HL-60 (cell line): ENCODE data around the gene MSI2.

Source experiments
- DNase-seq, 2 experiments: peaks; one replicate each; pipeline ENCODE4 v3.0.0-alpha.2; 2010 to 2020; ENCODE audit warnings: low read depth in 1 of 2, low spot score in 1 of 2
- H3K27ac ChIP-seq: fragments of 250-450 bp; sonication (Bioruptor Pico); replicated peaks from 2 replicates; pipeline ENCODE4 v1.5.1; 2020; ENCODE audit warnings: mild to moderate bottlenecking, moderate library complexity
- H3K27me3 ChIP-seq: fragments of 250-450 bp; sonication (Bioruptor Pico); 2 replicates; pipeline ENCODE4 v1.5.1; 2021; ENCODE audit warnings: mild to moderate bottlenecking, moderate library complexity; ENCODE audit not compliant: insufficient read depth, poor library complexity, severe bottlenecking
- H3K4me3 ChIP-seq: replicated peaks from 2 replicates; pipeline ENCODE4 v1.5.1; 2011; ENCODE audit warnings: mild to moderate bottlenecking, control low read depth, low read length; ENCODE audit not compliant: insufficient read depth
- CTCF ChIP-seq: IDR thresholded peaks from one replicate; pipeline ENCODE4 v1.5.1; 2011; ENCODE audit warnings: low read length, control low read depth, inconsistent platforms; ENCODE audit not compliant: insufficient read depth
- GABPA ChIP-seq: IDR thresholded peaks from 2 replicates; pipeline ENCODE4 v1.6.1; 2012; ENCODE audit warnings: low read depth
- POLR2AphosphoS5 ChIP-seq: IDR thresholded peaks from 2 replicates; pipeline ENCODE4 v1.6.1; 2012; ENCODE audit warnings: low read depth
- REST ChIP-seq: IDR thresholded peaks from 2 replicates; pipeline ENCODE4 v1.6.1; 2012; ENCODE audit warnings: low read depth; ENCODE audit not compliant: insufficient replicate concordance
- SPI1 ChIP-seq: IDR thresholded peaks from 2 replicates; pipeline ENCODE4 v1.6.1; 2012; ENCODE audit warnings: low read depth, mild to moderate bottlenecking, borderline replicate concordance

Gene MSI2

DNA sequence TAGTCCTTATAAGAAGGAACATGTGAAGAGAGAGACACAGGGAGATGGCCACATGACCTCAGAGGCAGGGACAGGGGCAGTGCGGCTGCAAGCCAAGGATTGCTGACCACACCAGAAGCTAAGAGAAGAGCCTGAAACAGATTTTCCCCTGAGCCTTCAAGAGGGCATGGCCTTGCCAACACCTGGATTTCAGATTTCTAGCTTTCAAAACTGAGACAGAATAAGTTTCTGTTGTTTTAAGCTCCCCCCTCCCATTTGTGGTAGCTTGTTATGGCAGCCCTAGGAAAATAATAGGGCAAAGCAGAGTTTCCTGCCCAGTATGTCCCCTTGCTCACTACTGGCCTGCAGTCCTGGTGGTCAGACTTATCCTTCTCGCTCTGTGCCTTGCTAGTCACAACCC lies 284.3 kb downstream of the MSI2 start:
- H3K4me3 ChIP-seq = no peak overlapping the region
- H3K27ac ChIP-seq = no peak overlapping the region
- no peaks in the 10 kb centered on the region for H3K27me3 ChIP-seq
- no peak for DNase-seq
- TF ChIP-seq GABPA = no peak
- TF ChIP-seq POLR2AphosphoS5 = no peak

DNA sequence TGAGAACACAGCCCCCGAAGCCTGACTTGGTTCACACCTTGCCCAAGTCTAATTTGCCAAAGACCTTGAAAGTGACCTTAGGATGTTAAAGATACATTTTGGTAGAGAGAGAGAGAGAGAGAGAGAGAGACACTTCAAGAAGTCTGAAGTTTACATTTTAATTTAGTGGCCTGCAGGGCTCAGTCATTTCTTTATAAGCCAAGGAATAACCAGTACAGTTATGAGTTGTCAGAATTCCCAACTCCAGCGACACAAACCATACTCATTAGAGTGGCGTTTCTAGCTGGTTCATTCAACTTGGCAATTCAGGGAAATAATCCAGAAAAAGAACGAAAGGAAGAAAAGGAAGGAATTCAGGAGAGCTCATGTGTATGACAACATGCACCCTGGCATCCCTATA lies 284.7 kb downstream of the MSI2 start:
- Histone ChIP-seq H3K27ac (no peak overlapping the region), H3K27me3 (no peaks in the 10 kb centered on the region), H3K4me3 (no peak overlapping the region)
- no peak for DNase-seq
- TF ChIP-seq REST (no peak), CTCF (no peak), SPI1 (no peak), POLR2AphosphoS5 (no peak), GABPA (no peak)

DNA sequence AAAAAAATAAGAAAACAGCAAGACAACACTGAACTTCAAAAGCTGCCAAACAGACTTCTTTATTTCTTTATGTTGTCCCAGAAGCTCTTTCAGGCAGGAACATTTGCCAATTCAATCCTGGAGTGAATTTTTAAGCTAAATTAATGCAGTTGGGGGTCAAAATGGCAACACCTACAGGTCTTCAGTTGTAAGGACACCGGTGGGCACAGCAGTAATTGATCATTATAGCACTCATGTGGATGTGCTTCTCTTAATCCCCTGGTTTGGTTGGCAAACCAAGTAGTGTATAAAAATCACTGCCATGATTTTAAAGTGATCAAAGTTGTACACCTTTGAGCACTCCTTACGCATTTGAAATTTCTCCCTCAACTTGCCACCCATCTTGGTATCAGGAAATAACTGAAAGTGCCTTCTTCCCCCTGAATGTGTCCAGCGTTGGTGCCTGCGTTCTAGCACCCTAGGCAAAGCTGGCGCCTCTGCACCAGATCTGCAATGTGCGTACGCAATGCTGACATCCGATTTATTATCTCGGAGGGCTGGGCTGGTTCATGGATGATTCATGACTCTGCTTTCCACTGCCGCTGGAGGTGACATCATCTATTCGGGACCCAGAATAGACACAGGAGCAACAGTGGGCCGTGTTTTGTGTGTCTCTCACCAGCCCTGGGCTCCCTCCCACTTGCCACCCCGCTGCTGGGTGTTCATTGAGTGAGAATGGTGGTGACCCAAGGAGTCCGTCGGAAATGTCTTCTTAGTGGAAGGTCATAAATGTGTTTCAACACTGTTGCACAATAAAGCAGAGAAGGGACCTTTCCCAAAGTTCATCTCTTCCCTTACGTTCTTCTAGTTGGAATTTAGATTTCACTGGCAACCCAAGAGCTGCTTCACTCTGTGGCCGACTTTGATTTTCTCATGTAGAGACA lies 285.4 kb downstream of the MSI2 start:
- no peak for DNase-seq
- TF ChIP-seq SPI1 (no peak), REST (no peak), GABPA (no peak), POLR2AphosphoS5 (no peak), CTCF (no peak)
- Histone ChIP-seq H3K27me3 (no peaks in the 10 kb centered on the region), H3K27ac (no peak overlapping the region), H3K4me3 (no peak overlapping the region)

- TF ChIP-seq POLR2AphosphoS5 (no peak), SPI1 (no peak), REST (no peak), CTCF (no peak), GABPA (no peak)
- DNase-seq = no peak
- Histone ChIP-seq H3K27ac (no peak overlapping the region), H3K27me3 (no peaks in the 10 kb centered on the region), H3K4me3 (no peak overlapping the region)
Observed at GRCh38 chr17:57542510-57542909, 286.2 kb downstream of the MSI2 start.
